ENCODE measurements around the gene RRP7A. TPM values are rescaled to one million over a fixed set of nuclear protein-coding genes. Genes with fewer than 3 reads are reported as not detected.
"Not testable (repeated sequence)": the region's sequence is repeated elsewhere in the genome, so short reads cannot be mapped to it uniquely, and the experiment has no call there.

Gene RRP7A
- total RNA-seq, 1 donor from 2014 or later, result 21.0 TPM

GRCh38 chr22:42536166-42536565, 16.6 kb upstream of the RRP7A start:
- DNase-seq, result no peak

- DNase-seq, result not testable (repeated sequence)
These were observed 15.6 kb upstream of the RRP7A start for GRCh38 chr22:42535082-42535731.

GRCh38 chr22:42533638-42533977, 14.0 kb upstream of the RRP7A start:
- no peak for DNase-seq

DNA sequence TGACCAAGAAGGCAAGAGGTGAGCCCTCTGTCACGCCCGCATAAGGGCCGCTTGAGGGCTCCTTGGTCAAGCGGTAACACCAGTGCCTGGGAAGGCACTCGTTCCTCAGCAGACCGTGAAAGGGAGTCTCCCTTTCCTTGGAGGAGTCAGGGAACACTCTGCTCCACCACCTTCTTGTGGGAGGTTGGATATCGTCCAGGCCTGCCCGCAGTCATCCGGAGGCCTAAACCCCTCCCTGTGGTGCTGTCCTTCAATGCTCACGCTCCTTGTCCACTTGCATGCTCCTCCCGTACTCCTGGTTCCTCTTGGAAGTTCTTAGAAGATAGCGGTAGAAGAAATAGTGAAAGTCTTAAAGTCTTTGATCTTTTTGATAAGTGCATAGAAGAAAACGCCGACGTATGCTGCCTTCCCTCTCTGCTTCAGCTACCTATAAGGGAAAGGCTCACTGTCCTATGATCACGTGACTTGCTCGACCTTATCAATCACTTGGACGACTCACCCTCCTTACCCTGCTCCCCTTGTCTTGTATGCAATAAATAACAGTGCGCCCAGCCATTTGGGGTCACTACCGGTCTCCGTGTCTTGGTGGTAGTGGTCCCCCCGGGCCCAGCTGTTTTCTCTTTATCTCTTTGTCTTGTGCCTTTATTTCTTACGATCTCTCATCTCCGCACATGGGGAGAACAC, 11.9 kb upstream of the RRP7A start:
- DNase-seq, result not testable (repeated sequence)

DNA sequence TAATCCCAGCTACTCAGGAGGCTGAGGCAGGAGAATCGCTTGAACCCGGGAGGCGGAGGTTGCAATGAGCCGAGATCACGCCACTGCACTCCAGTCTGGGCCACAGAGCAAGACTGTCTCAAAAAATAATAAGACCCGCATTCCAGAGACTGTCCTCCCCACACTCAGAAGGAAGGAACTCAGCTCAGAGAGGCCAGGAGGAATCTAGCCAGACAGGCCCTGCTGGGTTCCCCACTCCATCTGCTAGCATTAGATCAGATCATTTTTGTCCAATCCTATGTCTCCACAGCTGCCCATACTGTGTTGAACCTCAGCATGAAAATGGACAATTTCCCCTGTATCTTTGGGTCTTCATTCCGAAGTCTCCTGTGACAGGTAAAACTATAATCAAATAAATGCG, 9.8 kb upstream of the RRP7A start:
- not testable (repeated sequence) for DNase-seq

- no peak for DNase-seq
These were observed 9.2 kb upstream of the RRP7A start for GRCh38 chr22:42528591-42529307.

GRCh38 chr22:42522546-42522945, 3.0 kb upstream of the RRP7A start:
- no peak for DNase-seq

DNA sequence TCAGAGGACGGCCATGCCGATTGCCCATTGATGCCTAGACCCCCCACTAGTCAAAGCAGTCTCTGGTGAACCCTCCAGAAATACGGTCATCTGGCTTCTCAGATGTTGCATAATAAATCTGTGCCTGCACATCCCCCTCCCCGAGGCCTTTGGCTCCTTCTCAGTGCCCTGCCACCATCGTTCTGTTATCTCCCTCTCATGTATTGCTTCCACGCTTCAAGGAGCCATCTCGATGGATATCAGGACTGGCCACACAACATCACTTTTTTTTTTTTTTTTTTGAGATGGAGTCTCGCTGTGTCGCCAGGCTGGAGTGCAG, 1.6 kb upstream of the RRP7A start:
- DNase-seq, result no peak

DNA sequence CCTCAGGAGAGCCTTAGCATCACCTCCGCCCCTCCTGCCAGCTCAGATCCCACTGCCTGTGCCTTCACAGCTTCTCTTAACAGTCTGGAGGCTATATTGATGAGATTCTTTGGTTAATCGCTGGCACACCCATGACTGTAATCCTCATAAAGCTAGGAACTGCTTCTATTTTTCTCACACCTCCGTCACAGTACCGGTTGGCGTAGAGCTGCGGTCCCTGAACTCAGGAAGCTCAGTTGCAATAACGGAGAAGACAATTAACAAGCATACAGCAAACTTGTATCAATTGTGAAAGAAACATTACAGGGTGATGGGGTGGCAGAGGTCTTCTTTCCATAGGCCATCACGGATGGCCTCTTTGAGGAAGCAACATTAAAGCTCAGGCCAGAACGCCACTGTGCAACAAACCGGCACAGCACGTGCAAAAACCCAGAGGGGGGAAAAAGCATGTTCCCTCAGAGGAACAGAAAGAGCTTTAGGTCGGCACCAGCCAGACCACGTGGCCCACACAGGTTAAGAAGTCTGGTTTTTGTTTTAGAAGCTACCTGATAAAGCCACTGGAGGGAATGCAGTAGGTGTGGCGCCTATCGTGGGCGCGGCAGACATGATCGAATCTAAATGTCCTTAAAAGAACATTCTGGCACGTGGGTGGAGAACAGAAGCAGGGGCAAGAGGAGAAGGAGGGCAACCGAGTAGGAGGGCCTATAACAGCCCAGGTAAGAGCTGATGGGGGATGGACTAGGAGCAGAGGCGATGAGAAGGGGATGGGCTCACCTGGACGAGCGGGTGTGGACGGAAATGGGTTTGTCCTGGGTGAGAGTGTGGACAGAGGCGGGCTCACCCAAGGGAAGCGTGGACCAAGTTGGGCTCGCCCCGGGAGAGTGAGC, 715 bp downstream of the RRP7A start:
- not testable (repeated sequence) for DNase-seq

DNA sequence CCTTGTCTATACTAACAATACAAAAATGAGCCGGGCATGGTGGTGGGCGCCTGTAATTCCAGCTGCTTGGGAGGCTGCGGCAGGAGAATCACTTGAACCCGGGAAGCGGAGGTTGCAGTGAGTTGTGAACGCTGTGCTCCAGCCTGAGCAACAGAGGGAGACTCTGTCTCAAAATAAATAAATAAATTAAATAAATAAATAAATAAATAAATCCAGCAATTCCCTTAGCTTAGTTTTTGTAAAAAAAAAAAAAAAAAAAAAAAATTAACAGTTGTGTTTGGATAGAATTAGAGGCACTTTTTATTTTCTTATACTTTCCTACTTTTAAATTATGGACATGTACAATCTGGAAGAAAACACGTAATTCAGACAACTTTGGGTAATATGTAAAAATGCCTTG, 2.5 kb downstream of the RRP7A start:
- not testable (repeated sequence) for DNase-seq

GRCh38 chr22:42515896-42516295, 3.7 kb downstream of the RRP7A start:
- DNase-seq, result no peak

GRCh38 chr22:42515304-42515703, 4.3 kb downstream of the RRP7A start:
- not testable (repeated sequence) for DNase-seq

- not testable (repeated sequence) for DNase-seq
These were observed 5.3 kb downstream of the RRP7A start for GRCh38 chr22:42514331-42514730.

DNA sequence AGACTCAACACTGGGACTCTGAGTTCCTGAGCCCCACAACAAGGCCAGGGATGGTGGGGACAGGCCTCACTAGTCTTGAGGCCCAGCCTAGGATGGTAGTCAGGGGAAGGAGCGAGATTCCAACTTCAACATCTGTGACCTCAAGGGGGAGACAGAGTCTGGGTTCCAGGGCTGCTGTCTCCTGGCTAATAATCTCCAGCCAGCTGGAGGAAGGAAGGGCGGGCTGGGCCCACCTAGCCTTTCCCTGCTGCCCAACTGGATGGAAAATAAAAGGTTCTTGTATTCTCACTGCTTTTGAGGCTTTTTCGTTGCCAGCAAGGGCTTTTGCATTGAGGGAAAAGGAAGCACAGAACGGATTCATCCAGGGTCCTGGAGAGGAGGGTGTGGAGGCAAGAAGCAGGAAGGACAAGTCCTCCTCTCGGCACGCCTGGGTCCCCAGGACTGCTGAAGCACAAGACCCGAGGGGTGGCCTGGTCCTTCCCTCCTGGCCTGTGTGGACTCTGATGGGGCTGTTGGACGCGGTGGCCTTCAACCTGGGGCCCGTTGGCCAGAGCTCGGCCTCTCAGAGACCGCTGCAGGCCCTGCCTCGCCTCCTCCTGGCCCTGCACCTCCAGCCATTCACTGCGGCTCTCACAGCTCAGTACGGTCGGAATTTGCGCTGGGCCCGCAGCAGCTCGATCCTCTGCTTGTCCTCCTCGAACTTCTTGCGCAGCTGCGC, 7.2 kb downstream of the RRP7A start:
- peak; percentile 59 for DNase-seq

GRCh38 chr22:42511401-42511891, 8.2 kb downstream of the RRP7A start:
- no peak for DNase-seq

- no peak for DNase-seq
These were observed 10.0 kb downstream of the RRP7A start for GRCh38 chr22:42509548-42509947.

GRCh38 chr22:42508975-42509364, 10.6 kb downstream of the RRP7A start:
- not testable (repeated sequence) for DNase-seq

- DNase-seq, result not testable (repeated sequence)
These were observed 11.1 kb downstream of the RRP7A start for GRCh38 chr22:42508327-42508974.

- DNase-seq, result no peak
These were observed 18.8 kb downstream of the RRP7A start for GRCh38 chr22:42500836-42501179.

DNA sequence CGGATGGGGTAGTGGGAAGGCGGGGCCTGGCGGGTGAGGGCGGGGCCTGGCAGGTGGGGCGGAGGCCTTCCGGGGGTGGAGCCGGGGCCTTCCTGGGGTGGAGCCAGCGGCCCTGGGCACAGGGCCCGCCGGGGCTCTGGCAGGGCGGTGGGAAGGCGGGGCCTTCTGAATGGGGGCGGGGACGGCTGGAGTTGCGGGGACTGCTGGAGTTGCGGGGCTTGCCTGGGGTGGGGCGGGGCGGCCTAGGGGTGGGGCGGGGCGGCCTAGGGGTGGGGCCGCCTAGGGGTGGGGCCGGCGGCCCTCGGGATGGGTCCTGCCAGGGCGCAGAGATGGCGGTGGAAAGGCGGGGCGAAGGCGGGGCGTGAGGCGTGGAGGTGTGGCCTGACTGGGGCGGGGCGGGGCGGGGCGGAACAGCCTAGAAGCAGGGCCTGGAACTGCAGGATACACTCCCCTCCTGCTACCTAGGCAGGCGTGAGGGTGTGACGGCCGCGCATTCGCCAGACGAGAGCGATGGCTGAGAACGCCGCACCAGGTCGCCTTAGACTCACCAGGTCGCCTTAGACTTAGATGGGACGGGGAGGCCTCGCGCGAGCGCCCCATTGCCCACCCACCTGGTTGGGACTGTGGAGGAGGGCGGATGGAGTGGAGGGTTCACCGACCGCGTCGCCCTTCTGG, 19.3 kb downstream of the RRP7A start:
- peak; percentile 82 for DNase-seq

GRCh38 chr22:42499773-42500160, 19.8 kb downstream of the RRP7A start:
- not testable (repeated sequence) for DNase-seq
